AG10803 (cell line): ENCODE results near the gene CAMK1G.

Experiments used
- DNase-seq: peaks from one replicate; pipeline ENCODE4 v3.0.0; 2010; ENCODE audit warnings: low read depth
- H3K4me3 ChIP-seq: 2 replicates; pipeline ENCODE4 v1.5.1; 2011; ENCODE audit warnings: mild to moderate bottlenecking, low read length, control low read depth
- TF ChIP-seq, protein P1 (sequence below): conservative IDR thresholded peaks from 2 replicates; pipeline ENCODE4 v1.5.1; 2011; ENCODE audit warnings: mild to moderate bottlenecking, low read length, control low read depth, inconsistent platforms

CAMK1G gene

DNA sequence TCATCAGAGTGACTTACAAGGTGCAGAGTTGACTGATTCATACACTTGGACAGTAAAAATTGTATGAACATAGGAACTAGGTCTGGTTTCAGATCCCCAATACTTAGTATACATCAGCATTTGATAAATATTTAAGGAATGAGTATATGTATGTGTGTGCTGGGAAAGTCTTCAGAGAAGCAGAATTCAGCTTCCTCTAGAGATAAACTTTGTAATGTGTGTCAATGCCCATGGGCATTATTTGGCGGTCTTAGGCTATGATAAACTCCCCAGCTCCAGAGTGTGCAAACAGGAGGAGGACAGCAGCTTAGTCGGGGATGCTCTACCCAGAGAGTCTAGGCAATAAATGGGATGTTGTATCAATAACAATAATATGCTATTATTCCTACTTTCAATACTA is 2.9 kb upstream of the CAMK1G start:
- no peak overlapping the region for H3K4me3 ChIP-seq
- TF ChIP-seq, protein P1, sequence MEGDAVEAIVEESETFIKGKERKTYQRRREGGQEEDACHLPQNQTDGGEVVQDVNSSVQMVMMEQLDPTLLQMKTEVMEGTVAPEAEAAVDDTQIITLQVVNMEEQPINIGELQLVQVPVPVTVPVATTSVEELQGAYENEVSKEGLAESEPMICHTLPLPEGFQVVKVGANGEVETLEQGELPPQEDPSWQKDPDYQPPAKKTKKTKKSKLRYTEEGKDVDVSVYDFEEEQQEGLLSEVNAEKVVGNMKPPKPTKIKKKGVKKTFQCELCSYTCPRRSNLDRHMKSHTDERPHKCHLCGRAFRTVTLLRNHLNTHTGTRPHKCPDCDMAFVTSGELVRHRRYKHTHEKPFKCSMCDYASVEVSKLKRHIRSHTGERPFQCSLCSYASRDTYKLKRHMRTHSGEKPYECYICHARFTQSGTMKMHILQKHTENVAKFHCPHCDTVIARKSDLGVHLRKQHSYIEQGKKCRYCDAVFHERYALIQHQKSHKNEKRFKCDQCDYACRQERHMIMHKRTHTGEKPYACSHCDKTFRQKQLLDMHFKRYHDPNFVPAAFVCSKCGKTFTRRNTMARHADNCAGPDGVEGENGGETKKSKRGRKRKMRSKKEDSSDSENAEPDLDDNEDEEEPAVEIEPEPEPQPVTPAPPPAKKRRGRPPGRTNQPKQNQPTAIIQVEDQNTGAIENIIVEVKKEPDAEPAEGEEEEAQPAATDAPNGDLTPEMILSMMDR, result no peak
- no peak for DNase-seq

DNA sequence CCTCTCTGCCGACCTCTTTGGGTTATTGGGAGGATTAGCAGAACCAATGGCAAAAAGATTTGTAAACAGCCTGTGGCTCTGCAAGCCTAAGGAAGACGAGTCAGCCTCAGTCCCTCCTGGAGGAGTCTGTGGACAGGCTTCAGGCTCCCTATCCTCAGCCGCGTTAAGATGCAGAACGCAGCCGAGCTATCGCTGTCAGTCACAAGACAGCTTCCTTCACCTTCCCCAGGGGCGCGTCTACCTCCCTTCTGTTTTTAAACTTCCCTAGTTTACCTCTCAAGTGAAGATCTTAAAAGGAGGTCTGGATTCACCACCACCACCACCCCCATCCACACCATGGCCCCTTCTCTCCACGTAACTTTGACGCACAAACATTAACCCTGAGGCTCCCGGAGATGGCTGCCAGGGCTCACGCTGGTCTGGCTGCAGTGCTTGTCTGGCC is 738 bp downstream of the CAMK1G start:
- TF ChIP-seq, protein P1, result no peak
- H3K4me3 ChIP-seq, result peak overlapping the region; percentile 32
- DNase-seq, result peak; percentile 9

DNA sequence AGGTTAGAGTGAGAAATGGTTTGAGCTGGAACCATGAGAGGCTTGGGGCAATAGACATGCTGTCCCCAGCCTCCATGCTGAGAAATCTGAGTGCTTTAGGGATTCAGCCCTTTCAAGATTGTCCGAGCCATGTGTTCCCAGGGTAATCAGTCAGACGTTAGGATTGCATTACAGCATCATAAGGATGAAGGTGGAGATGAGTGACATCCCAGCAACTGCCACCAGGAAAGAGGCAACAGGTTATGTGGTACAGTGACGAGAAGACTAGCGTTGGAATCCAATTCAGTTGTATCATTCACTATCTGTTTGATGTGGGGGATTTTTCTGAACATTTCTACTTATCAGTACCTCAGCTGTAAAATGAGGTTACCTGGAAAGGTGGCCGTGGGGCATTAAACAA is 1.7 kb downstream of the CAMK1G start:
- TF ChIP-seq, protein P1, result no peak
- no peak overlapping the region for H3K4me3 ChIP-seq
- no peak for DNase-seq

DNA sequence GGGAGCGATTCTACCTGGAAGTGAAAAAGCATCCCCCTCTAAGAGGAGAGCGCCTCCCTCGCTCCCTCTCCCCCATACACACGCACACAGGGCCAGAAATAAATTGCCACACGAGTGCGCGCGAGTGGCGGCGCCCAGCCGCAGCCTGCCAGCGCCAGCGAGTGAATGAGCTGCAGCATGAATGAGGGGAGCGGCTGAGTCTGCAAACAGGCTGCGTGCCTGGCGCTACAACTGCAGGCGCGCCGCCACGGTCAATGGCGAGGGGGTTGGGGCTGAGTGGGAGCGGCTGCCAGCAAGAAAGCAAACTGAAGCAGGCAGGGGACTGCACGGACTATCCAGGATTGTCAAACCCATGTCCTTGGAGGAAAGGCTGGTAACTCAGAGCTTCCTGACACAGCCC is 2.2 kb downstream of the CAMK1G start:
- peak; percentile 47 for DNase-seq
- peak overlapping the region; percentile 1 for H3K4me3 ChIP-seq
- TF ChIP-seq, protein P1, result no peak

DNA sequence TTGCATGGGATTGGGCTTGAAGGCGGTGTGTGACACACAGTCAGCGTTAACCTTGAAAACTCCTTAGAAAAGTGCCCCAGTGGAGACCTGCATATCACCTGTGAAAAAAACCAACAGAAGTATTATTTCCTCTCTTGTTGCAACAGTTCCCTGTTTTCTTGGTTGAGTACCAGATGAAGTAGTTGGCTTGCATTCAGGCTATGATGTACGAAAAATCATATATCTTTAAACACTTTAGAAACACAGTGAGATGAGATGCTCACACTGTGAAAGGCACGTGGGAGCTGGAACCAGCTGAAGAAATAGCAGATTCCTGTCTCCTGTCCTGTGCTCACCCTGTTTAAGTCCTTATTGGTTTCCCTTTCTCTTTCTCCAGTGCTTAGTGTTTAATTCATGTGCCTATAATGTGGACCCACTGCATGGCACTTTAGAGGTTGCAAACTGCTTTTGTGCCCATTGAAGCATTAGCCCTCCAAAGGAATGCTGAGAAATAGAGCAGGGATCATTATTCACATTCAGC is 2.8 kb downstream of the CAMK1G start:
- no peak for DNase-seq
- no peak overlapping the region for H3K4me3 ChIP-seq
- TF ChIP-seq, protein P1, result no peak

DNA sequence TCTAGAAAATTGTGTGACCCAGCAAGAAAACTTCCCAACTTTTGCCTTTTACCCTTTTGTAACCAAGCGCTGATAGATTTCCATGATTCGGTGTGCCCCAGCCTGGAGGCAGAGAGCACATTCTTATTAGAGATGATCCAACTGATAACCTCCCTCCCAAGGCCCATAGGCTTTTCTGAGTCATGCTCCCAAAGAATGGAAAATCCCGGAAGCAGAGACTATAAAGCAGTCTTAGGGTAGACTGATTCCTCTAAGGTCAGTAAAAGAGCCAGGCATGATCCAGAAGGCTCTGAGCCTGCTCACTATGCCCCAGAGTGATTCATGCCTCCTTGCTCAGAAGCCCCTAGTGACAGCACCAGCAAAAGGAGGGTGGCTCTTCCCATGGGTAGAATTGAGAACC is 4.3 kb downstream of the CAMK1G start:
- DNase-seq, result peak; percentile 16
- TF ChIP-seq, protein P1, result no peak
- no peak overlapping the region for H3K4me3 ChIP-seq

DNA sequence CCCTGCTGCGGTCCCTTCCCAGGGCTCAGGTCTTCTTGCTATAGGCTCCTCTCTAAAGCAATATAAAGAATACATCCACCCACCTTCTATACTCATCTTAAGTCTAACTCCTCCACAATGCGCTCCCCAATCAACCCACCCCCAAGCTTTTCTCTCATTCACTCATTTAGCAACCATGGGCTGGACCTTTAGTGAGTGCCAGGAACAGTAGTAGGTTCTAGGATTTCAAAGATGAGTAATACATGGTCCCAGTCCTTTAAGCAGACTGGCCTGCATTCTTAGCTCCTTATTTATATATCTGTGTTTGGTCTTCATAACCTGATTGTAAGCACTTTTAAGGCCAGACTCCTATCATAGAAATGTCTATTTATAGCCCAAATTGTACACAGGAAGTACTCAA is 5.9 kb downstream of the CAMK1G start:
- no peak for DNase-seq
- H3K4me3 ChIP-seq, result no peak overlapping the region
- TF ChIP-seq, protein P1, result no peak
